Measurements from ENCODE around the gene DTHD1.

The DTHD1 gene

DNA sequence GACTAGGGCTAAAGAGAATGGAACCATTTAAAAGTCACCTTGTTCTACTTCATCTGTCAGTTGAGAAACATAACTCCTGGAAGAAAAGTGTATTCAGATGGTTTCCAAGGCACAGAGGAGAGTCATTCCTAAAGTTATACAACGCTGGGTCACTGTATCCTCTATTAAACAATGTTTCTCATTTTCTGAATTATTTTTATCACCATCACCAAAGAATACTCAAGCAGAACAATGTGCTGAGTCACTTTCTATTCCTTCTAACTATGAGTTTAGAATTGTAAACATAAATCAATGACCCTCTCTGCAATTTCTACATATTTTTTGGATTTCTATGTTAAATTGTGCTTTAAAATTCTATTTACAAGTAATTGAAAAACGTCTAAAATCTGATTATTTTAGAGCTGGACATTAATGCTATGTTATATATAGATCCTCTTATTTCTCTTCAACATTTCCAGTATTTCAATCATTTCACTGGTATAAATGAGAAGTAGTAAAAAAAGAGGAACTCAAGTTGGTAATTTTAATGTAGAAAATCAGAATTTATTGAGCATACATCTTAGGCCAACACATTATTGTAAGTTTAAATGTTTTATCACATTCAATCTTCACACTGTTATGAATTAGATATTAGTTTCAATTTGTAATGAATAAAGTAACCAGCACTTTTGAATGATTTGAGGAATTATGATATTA is 7.5 kb downstream of the DTHD1 start:
- Mint-ChIP-seq H3K4me3 (no peak overlapping the region), H3K9me3 (no peaks in the 10 kb centered on the region), H3K36me3 (ENCODE audit: low read depth) (no peaks in the 10 kb centered on the region), H3K27me3 (ENCODE audit: low read depth) (no peaks in the 10 kb centered on the region), H3K4me1 (no peaks in the 10 kb centered on the region), H3K27ac (no peak overlapping the region)
- TF ChIP-seq, protein P1, sequence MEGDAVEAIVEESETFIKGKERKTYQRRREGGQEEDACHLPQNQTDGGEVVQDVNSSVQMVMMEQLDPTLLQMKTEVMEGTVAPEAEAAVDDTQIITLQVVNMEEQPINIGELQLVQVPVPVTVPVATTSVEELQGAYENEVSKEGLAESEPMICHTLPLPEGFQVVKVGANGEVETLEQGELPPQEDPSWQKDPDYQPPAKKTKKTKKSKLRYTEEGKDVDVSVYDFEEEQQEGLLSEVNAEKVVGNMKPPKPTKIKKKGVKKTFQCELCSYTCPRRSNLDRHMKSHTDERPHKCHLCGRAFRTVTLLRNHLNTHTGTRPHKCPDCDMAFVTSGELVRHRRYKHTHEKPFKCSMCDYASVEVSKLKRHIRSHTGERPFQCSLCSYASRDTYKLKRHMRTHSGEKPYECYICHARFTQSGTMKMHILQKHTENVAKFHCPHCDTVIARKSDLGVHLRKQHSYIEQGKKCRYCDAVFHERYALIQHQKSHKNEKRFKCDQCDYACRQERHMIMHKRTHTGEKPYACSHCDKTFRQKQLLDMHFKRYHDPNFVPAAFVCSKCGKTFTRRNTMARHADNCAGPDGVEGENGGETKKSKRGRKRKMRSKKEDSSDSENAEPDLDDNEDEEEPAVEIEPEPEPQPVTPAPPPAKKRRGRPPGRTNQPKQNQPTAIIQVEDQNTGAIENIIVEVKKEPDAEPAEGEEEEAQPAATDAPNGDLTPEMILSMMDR (IDR thresholded peaks at IDR 0.05; ENCODE audit: unreplicated experiment in 3 of 3) = no peak

DNA sequence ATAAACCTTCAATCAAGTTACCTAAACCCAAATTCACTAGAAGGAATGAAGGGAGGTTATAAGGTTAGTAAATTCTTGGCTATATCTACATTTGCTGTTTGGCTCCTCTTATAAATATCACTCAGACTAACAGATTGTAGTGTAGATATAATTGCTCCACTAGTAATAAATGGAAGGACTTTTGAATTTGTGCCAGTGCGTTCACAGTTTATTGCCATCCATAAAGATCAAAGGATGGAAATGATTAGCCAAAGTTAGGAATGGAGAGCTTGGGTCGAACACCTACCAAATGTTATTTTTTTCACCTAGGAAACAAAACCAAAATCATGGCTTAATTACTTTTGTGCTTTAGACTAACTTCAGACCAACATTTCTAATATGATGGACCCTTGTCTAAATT is 9.2 kb downstream of the DTHD1 start:
- Mint-ChIP-seq H3K27ac (peak overlapping the region in 2 of 3 experiments; percentile 38 to 62), H3K4me1 (no peaks in the 10 kb centered on the region), H3K4me3 (no peak overlapping the region)

DNA sequence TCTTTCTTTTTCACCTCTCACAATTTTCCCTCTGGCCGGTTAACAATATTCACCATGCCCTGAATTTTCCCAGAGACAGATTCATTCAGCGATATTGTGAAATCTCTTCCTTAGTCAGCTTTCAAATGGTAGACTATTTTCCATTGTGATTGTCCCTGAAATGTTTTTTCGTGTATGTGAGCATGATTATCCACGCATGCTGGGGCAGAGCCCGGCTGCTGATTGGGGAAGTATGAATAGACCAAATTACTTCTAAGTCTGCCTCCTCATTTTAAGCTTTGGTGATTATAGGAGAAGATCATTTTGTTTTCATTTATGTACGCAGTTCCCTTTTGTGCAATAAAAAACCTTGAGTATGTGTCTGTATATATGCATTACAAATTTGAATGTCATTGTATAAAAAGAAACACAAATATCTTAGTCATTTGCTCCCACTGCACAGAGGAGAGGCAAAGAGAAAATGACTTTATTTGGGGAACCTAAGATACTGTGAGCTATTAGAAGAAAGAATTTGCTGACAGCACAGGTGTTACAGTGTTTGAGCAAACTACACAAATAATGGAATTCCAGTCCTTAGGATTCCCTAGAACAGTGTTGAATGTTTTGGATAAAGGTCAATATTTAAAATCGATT is 11.3 kb downstream of the DTHD1 start:
- H3K4me3 Mint-ChIP-seq = no peak overlapping the region
- TF ChIP-seq, protein P1 (IDR thresholded peaks at IDR 0.05; ENCODE audit: unreplicated experiment in 3 of 3) = no peak
- no peaks in the 10 kb centered on the region for H3K9me3 Mint-ChIP-seq
- no peaks in the 10 kb centered on the region for H3K36me3 Mint-ChIP-seq (ENCODE audit: low read depth)
- H3K27ac Mint-ChIP-seq = peak overlapping the region; percentile 27 to 90 (median 39)
- H3K4me1 Mint-ChIP-seq = no peaks in the 10 kb centered on the region
- H3K27me3 Mint-ChIP-seq (ENCODE audit: low read depth) = no peaks in the 10 kb centered on the region

More for the DNA sequence above, 9.2 kb downstream of the DTHD1 start:
- Mint-ChIP-seq H3K36me3 (ENCODE audit: low read depth) (no peaks in the 10 kb centered on the region), H3K27me3 (ENCODE audit: low read depth) (no peaks in the 10 kb centered on the region), H3K9me3 (no peaks in the 10 kb centered on the region)
- TF ChIP-seq, protein P1 (IDR thresholded peaks at IDR 0.05; ENCODE audit: unreplicated experiment in 3 of 3) = no peak

DNA sequence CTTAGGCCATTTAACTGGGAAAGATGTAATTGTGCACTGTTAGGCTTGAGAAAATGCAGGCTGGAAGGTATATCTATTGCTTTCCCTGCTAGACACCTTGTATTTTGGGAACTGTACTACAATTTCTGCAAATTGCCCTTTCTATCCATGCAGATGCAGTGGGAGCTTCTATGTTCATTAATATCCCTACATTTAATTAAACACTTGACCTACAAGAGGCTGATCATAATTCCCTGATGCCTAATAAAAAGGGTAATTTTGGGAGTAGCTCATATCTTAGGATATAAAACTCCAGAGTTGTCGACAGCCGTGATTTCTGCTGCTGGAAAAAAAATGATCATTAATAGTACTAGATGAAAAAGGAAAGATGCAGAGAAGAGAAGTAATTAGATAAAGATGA is 19.7 kb downstream of the DTHD1 start:
- Mint-ChIP-seq H3K27me3 (ENCODE audit: low read depth) (no peaks in the 10 kb centered on the region), H3K9me3 (no peaks in the 10 kb centered on the region), H3K36me3 (ENCODE audit: low read depth) (no peaks in the 10 kb centered on the region), H3K4me1 (no peaks in the 10 kb centered on the region), H3K4me3 (no peak overlapping the region), H3K27ac (no peak overlapping the region)
- TF ChIP-seq, protein P1 (IDR thresholded peaks at IDR 0.05; ENCODE audit: unreplicated experiment in 3 of 3) = no peak

DNA sequence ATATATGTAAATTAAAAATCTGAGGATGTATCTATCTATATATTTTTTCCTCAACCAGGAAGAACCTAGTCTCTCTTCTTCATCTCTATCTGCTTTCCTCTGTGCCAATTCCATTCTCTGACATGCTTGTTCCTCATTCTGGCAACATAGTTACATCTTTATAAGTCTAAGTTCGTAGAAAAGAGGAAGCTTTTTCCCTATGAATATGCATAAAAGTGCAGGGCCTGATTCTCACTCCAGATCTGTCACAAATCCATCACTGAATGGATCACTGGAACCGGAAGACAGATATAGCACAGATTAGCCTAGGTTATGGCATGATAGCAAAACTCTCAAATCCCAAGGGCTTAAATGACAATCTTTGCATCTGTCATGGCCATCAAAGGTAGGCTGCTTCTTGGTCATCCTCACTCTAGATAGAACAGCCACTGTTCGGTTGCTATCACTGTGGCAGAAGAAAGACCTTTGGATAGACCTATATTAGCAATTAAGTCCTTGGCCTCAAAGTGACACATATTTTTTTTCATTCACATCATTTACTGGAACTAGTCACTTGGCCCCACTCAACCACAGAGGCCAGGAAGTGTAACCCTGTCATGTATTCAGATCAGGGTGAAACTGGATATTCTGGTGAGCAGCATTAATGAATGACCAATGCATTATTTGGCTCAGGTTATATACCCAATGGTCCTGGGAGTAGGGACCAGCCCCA is 22.2 kb downstream of the DTHD1 start:
- Mint-ChIP-seq H3K9me3 (no peaks in the 10 kb centered on the region), H3K4me1 (no peaks in the 10 kb centered on the region), H3K4me3 (no peak overlapping the region), H3K36me3 (ENCODE audit: low read depth) (no peaks in the 10 kb centered on the region), H3K27ac (no peak overlapping the region), H3K27me3 (ENCODE audit: low read depth) (no peaks in the 10 kb centered on the region)
- TF ChIP-seq, protein P1 (IDR thresholded peaks at IDR 0.05; ENCODE audit: unreplicated experiment in 3 of 3) = no peak

All from nephron (organoid).